ENCODE results near the gene UBE2V1. TPM values are rescaled to one million over a fixed set of nuclear protein-coding genes. Genes with fewer than 3 reads are reported as not detected.

UBE2V1 gene
- polyA plus RNA-seq, 1 experiment = 101 TPM

DNA sequence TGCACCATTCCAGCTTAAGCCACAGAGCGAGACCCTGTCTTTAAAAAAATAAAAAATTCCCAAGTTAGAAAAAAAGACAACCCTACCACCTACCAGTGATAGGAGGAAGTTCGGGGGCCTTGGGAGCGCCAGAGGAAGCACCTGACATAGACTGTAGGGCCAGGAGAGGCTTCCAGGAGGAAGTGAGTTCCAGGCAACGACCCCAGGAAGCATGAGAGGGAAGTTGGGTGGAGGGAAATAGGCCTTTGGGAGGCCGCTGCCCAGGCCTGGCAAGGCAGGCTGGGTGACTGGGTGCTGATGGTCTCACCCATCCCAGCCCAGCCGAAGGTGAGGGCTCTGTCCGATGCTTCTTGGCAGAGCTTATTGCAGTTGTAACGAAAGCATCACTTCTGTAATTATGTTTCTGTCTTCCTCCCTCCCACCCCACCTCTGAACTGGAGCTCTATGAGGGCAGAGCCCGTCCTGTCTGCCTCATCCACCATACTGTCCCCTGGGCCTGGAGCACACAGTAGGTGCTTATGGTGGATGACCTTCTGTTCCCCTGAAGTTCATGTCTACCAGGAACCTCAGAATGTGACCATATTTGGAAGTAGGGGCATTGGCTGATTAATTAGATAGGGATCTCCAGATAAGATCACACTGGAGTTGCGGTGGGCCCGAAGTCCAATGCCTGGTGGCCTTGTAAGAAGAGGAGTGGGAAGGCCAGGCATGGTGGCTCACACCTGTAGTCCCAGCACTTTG lies 54.1 kb downstream of the UBE2V1 start:
- no peak for TF ChIP-seq CTCF (IDR thresholded peaks at IDR 0.05; ENCODE audit: insufficient read depth, low read depth, low read length)
- POLR2A ChIA-PET = no interaction called here

GRCh38 chr20:50057714-50058053 lies 55.3 kb downstream of the UBE2V1 start:
- no peak for DNase-seq (ENCODE audit: low read depth)
- Histone ChIP-seq H3K27me3 (ENCODE audit: control insufficient read depth, insufficient read depth, low read length) (no peaks in the 10 kb centered on the region), H3K36me3 (ENCODE audit: control insufficient read depth, insufficient read depth, low read length) (no peaks in the 10 kb centered on the region), H3K4me3 (ENCODE audit: low read depth, low read length) (no peak overlapping the region)
- no peak for TF ChIP-seq CTCF (IDR thresholded peaks at IDR 0.05; ENCODE audit: insufficient read depth, low read depth, low read length)
- ChIA-PET POLR2A (no interaction called here), CTCF (interaction anchor here (0.6 kb wide), 1 partner anchor 36 kb away, joined by 3 read pairs; no protein-coding TSS in a partner anchor)

More for the DNA sequence above, 54.1 kb downstream of the UBE2V1 start:
- Histone ChIP-seq H3K4me3 (ENCODE audit: low read depth, low read length) (no peak overlapping the region), H3K27me3 (ENCODE audit: control insufficient read depth, insufficient read depth, low read length) (no peaks in the 10 kb centered on the region), H3K36me3 (ENCODE audit: control insufficient read depth, insufficient read depth, low read length) (no peaks in the 10 kb centered on the region)
- no peak for DNase-seq (ENCODE audit: low read depth)
- CTCF ChIA-PET = interaction anchor here (1.1 to 1.3 kb wide), 3 partner anchors 12 to 80 kb away, joined by 3 to 4 read pairs (median 4); no protein-coding TSS in a partner anchor

DNA sequence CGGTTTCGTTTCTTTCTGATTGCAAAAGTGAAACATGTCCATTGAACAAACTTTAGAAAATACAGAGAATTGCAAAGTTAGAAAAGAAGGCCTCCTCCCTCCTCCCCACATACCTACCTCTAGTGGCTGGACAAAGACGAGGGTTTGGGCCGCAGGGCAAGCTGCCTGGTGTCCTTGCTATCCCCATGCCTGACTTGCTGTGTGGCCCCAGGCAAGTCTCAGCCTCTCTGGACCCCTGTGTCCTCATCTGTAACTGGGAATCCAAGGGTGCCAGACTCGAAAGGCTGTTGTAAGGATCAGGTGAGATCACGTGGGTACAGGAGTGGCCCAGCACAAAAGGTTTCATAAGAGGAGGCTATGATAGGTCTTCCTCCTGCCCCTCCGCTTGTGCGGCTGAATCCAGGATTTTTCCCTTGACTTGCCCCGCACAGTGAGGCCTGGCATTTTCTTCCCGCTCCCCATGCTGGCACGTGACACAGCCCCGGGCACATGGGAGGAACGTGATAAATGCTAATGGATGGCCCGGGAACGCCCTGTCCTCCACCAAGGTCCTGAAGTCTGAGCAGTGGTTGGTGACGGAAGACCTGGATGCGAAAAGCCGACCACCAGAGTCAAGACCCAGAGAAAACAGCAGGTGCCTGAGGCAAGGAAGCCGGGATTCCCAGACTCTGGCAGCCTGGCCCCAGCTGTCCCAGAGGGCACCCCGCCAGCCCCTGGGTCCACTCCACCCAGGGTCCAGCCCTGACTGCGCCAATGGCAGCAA lies 55.8 kb downstream of the UBE2V1 start:
- no peaks in the 10 kb centered on the region for H3K36me3 ChIP-seq (ENCODE audit: control insufficient read depth, insufficient read depth, low read length)
- H3K27me3 ChIP-seq (ENCODE audit: control insufficient read depth, insufficient read depth, low read length) = no peaks in the 10 kb centered on the region
- H3K4me3 ChIP-seq (ENCODE audit: low read depth, low read length) = no peak overlapping the region
- POLR2A ChIA-PET = no interaction called here
- TF ChIP-seq CTCF (IDR thresholded peaks at IDR 0.05; ENCODE audit: insufficient read depth, low read depth, low read length) = no peak
- CTCF ChIA-PET = interaction anchor here (0.6 to 0.7 kb wide), 2 partner anchors 35 to 78 kb away, joined by 3 read pairs; no protein-coding TSS in a partner anchor
- no peak for DNase-seq (ENCODE audit: low read depth)

- H3K36me3 ChIP-seq (ENCODE audit: control insufficient read depth, insufficient read depth, low read length) = no peaks in the 10 kb centered on the region
- DNase-seq (ENCODE audit: low read depth) = no peak
- no peak overlapping the region for H3K4me3 ChIP-seq (ENCODE audit: low read depth, low read length)
- no peaks in the 10 kb centered on the region for H3K27me3 ChIP-seq (ENCODE audit: control insufficient read depth, insufficient read depth, low read length)
- ChIA-PET POLR2A (no interaction called here), CTCF (interaction anchor here (0.7 kb wide), 1 partner anchor 77 kb away, joined by 3 read pairs; no protein-coding TSS in a partner anchor)
- no peak for TF ChIP-seq CTCF (IDR thresholded peaks at IDR 0.05; ENCODE audit: insufficient read depth, low read depth, low read length)
Observed at GRCh38 chr20:50056408-50056926, 56.5 kb downstream of the UBE2V1 start.

- Histone ChIP-seq H3K4me3 (ENCODE audit: low read depth, low read length) (no peak overlapping the region), H3K36me3 (ENCODE audit: control insufficient read depth, insufficient read depth, low read length) (no peaks in the 10 kb centered on the region), H3K27me3 (ENCODE audit: control insufficient read depth, insufficient read depth, low read length) (no peaks in the 10 kb centered on the region)
- CTCF ChIA-PET = interaction anchor here (1.9 kb wide), 1 partner anchor 16 kb away, joined by 7 read pairs; no protein-coding TSS in a partner anchor
- no peak for TF ChIP-seq CTCF (IDR thresholded peaks at IDR 0.05; ENCODE audit: insufficient read depth, low read depth, low read length)
- DNase-seq (ENCODE audit: low read depth) = no peak
- POLR2A ChIA-PET = interaction anchor here (0.8 kb wide), 1 partner anchor 66 kb away, joined by 5 read pairs; no protein-coding TSS in a partner anchor
Observed at GRCh38 chr20:50055524-50056083, 57.3 kb downstream of the UBE2V1 start.

Measured in BJ (cell line).